Measurements from ENCODE around the gene PTPRF. TPM values are rescaled to one million over a fixed set of nuclear protein-coding genes. Genes with fewer than 3 reads are reported as not detected.
A peak's percentile ranks its signal among the peaks of the same experiment; 100 is the strongest.

PTPRF gene
- polyA plus RNA-seq, 12 donors, result 14.2 to 92.2 (median 19.1) TPM; not detected in 1

GRCh38 chr1:43551396-43551888 lies 20.8 kb downstream of the PTPRF start:
- no peak for DNase-seq

GRCh38 chr1:43552059-43552742 lies 21.5 kb downstream of the PTPRF start:
- DNase-seq, result no peak

GRCh38 chr1:43552813-43553212 lies 22.1 kb downstream of the PTPRF start:
- no peak for DNase-seq

GRCh38 chr1:43554444-43554992 lies 23.8 kb downstream of the PTPRF start:
- DNase-seq, result no peak

GRCh38 chr1:43556782-43557181 lies 26.1 kb downstream of the PTPRF start:
- DNase-seq, result no peak

- DNase-seq, result no peak
Observed at GRCh38 chr1:43557744-43558245, 27.1 kb downstream of the PTPRF start.

GRCh38 chr1:43558346-43558841 lies 27.7 kb downstream of the PTPRF start:
- DNase-seq, result no peak

- no peak for DNase-seq
Observed at GRCh38 chr1:43559714-43560113, 29.0 kb downstream of the PTPRF start.

- DNase-seq, result no peak
Observed at GRCh38 chr1:43560286-43560685, 29.6 kb downstream of the PTPRF start.

- DNase-seq, result peak; percentile 43
Observed at GRCh38 chr1:43563876-43564539, 33.3 kb downstream of the PTPRF start.

- DNase-seq, result no peak
Observed at GRCh38 chr1:43564551-43565348, 34.1 kb downstream of the PTPRF start.

GRCh38 chr1:43565600-43566360 lies 35.1 kb downstream of the PTPRF start:
- DNase-seq, result peak; percentile 64

- DNase-seq, result no peak
Observed at GRCh38 chr1:43566382-43567044, 35.8 kb downstream of the PTPRF start.

GRCh38 chr1:43569175-43569574 lies 38.5 kb downstream of the PTPRF start:
- no peak for DNase-seq

GRCh38 chr1:43570277-43570676 lies 39.6 kb downstream of the PTPRF start:
- DNase-seq, result no peak

- DNase-seq, result no peak
Observed at GRCh38 chr1:43570715-43571114, 40.0 kb downstream of the PTPRF start.

- no peak for DNase-seq
Observed at GRCh38 chr1:43572084-43572483, 41.4 kb downstream of the PTPRF start.

- no peak for DNase-seq
Observed at GRCh38 chr1:43572538-43572937, 41.9 kb downstream of the PTPRF start.

- no peak for DNase-seq
Observed at GRCh38 chr1:43573066-43573800, 42.5 kb downstream of the PTPRF start.

GRCh38 chr1:43576521-43576920 lies 45.8 kb downstream of the PTPRF start:
- DNase-seq, result no peak
